Smooth muscle cell (in vitro differentiated cells): ENCODE data around the gene LPCAT3. TPM values are rescaled to one million over a fixed set of nuclear protein-coding genes. Genes with fewer than 3 reads are reported as not detected.

Experiments used
- DNase-seq: peaks from one replicate; lab custom pipeline; 2025; ENCODE audit not compliant: unreplicated experiment; lab: John Stamatoyannopoulos, UW
- H2AFZ ChIP-seq: fragments of 200-600 bp; sonication (generic); 2 replicates; pipeline ENCODE4 v1.6.0; 2016; ENCODE audit warnings: antibody characterized with exemption, low read depth, mild to moderate bottlenecking
- H3F3A ChIP-seq: fragments of 200-600 bp; sonication (generic); 2 replicates; pipeline ENCODE4 v1.6.0; 2017; ENCODE audit warnings: antibody characterized with exemption, low read depth
- H3K27ac ChIP-seq: fragments of 200-600 bp; sonication (generic); 2 replicates; pipeline ENCODE4 v1.5.1; 2016; ENCODE audit warnings: low read depth, mild to moderate bottlenecking
- H3K27me3 ChIP-seq: fragments of 200-600 bp; sonication (generic); 2 replicates; pipeline ENCODE4 v1.6.1; 2016; ENCODE audit warnings: low read depth, mild to moderate bottlenecking
- H3K36me3 ChIP-seq: fragments of 200-600 bp; sonication (generic); 2 replicates; pipeline ENCODE4 v1.5.1; 2016; ENCODE audit warnings: low read depth
- H3K4me1 ChIP-seq: fragments of 200-600 bp; sonication (generic); 2 replicates; pipeline ENCODE4 v1.5.1; 2016; ENCODE audit warnings: low read depth
- H3K4me2 ChIP-seq: fragments of 200-600 bp; sonication (generic); 2 replicates; pipeline ENCODE4 v1.6.0; 2016; ENCODE audit warnings: mild to moderate bottlenecking
- H3K4me3 ChIP-seq: fragments of 200-600 bp; sonication (generic); 2 replicates; pipeline ENCODE4 v1.5.1; 2016; ENCODE audit warnings: mild to moderate bottlenecking
- H3K79me2 ChIP-seq: fragments of 200-600 bp; sonication (generic); 2 replicates; pipeline ENCODE4 v1.6.0; 2016; ENCODE audit warnings: low read depth, mild to moderate bottlenecking
- H3K9ac ChIP-seq: fragments of 200-600 bp; sonication (generic); 2 replicates; pipeline ENCODE4 v1.6.0; 2016; ENCODE audit warnings: low read depth
- H3K9me3 ChIP-seq: fragments of 200-600 bp; sonication (generic); replicated peaks from 2 replicates; pipeline ENCODE4 v1.5.1; 2016; ENCODE audit warnings: low read depth
- H4K20me1 ChIP-seq: fragments of 200-600 bp; sonication (generic); 2 replicates; pipeline ENCODE4 v1.6.0; 2016; ENCODE audit warnings: low read depth
- CTCF ChIP-seq: fragments of 200-600 bp; sonication (generic); IDR thresholded peaks from 2 replicates; pipeline ENCODE4 v1.5.1; 2017; ENCODE audit warnings: borderline replicate concordance, mild to moderate bottlenecking, antibody characterized with exemption; ENCODE audit not compliant: insufficient read depth, poor library complexity, severe bottlenecking
- WGBS: methylation state at CpG from one replicate; pipeline ENCODE4 v1.1.7; 2016; ENCODE audit warnings: low lambda C conversion rate; 5-methylcytosine and 5-hydroxymethylcytosine counted together
- polyA plus RNA-seq: library from polyadenylated mRNA; unstranded; fragments of >200 nt; fragmentation: Nextera tagmentation; extraction: Ambion mirVana; gene quantifications from 2 replicates; pipeline ENCODE4 v1.2.1, GENCODE V29; 2016
- total RNA-seq: library from RNA; depleted of rRNA; stranded (reverse); fragments of >200 nt; gene quantifications from 2 replicates; pipeline ENCODE4 v1.2.3, GENCODE V29; 2014

The LPCAT3 gene
- total and polyA plus RNA-seq, 2 experiments from 2014 or later, result 28.3 to 35.9 TPM

- TF ChIP-seq CTCF, result no peak
- Histone ChIP-seq H3K4me3 (no peak overlapping the region), H3K9ac (no peak overlapping the region), H3K4me2 (no peak overlapping the region), H3F3A (peaks cover 5% of the 10 kb centered on the region), H3K79me2 (no peaks in the 10 kb centered on the region), H4K20me1 (no peaks in the 10 kb centered on the region), H3K27ac (no peak overlapping the region), H3K27me3 (no peaks in the 10 kb centered on the region), H3K4me1 (peaks cover 4% of the 10 kb centered on the region), H3K36me3 (no peaks in the 10 kb centered on the region), H3K9me3 (no peaks in the 10 kb centered on the region), H2AFZ (no peak overlapping the region)
- 79% methylated on average over 27 of the region's 28 CpGs for WGBS
- no peak for DNase-seq
Measured at GRCh38 chr12:6956021-6956727, 62.1 kb downstream of the LPCAT3 start.

DNA sequence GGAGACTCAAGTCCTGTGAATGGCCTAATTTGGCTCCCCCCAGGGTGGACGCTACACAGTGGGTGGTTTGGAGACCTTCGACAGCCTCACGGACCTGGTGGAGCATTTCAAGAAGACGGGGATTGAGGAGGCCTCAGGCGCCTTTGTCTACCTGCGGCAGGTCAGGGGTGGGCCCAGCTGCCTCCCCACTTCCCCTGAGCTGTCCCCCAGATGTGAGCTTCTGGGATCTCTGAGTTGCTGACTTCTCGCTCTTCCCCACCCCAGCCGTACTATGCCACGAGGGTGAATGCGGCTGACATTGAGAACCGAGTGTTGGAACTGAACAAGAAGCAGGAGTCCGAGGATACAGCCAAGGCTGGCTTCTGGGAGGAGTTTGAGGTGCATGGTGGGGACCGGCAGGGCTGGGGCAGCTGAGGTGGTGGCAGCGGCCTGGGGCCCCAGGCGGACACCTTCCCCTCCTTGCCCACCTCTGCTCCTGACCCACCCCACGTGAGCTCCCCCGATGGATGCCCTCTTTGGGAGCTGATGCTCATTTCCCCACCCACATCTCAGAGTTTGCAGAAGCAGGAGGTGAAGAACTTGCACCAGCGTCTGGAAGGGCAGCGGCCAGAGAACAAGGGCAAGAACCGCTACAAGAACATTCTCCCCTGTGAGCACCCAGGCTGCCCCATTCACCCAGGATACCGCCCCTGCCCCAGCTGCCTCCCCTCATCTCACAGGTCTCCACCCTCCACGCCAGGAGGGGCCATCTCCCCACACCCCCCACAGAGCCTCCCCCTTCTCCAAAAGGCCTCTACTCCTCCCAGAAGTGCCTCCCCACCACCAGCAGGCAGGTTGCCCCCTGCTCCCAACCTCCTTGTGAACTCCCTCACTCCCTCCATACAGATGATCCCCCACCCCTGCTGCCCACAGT is 62.9 kb downstream of the LPCAT3 start:
- Histone ChIP-seq H3K4me3 (no peak overlapping the region), H2AFZ (no peak overlapping the region), H3K9me3 (no peaks in the 10 kb centered on the region), H3K79me2 (no peaks in the 10 kb centered on the region), H4K20me1 (no peaks in the 10 kb centered on the region), H3K4me1 (no peaks in the 10 kb centered on the region), H3K27me3 (no peaks in the 10 kb centered on the region), H3K9ac (no peak overlapping the region), H3K27ac (no peak overlapping the region), H3K36me3 (no peaks in the 10 kb centered on the region), H3K4me2 (no peak overlapping the region), H3F3A (no peaks in the 10 kb centered on the region)
- no peak for TF ChIP-seq CTCF
- 94% methylated on average over 16 of the region's 22 CpGs for WGBS
- DNase-seq, result no peak

DNA sequence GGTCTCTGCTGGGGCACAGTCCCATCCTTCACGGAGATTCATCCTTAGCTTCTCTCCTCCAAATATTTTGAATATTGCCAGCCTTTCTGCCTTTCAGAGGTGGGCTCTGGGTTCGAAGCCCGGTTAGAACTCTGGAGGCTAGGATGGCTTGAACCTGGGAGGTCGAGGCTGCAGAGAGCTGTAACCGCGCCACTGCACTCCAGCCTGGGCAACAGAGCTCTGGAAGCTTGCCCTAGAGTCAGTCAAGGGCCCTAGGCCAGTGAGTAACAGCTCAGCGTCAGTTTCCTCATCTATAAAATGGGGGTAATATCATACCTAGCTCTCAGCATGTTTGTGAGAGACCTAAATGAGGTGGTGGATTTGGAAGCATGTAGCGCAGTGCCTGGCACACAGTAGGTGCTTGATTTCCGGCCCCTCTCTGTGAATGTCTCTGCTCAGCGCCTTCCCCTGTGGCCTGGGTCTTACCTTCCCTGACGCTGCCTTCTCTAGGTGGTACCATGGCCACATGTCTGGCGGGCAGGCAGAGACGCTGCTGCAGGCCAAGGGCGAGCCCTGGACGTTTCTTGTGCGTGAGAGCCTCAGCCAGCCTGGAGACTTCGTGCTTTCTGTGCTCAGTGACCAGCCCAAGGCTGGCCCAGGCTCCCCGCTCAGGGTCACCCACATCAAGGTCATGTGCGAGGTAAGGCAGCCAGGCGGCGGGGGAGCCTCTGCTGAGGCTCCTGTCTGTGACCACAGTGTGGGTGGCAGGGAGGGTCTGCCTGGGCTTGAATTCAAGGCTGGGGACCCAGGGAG is 63.8 kb downstream of the LPCAT3 start:
- H3K4me2 ChIP-seq, result peak overlapping the region; percentile 48

More for the DNA sequence above, 63.8 kb downstream of the LPCAT3 start:
- DNase-seq, result no peak
- TF ChIP-seq CTCF, result no peak
- Histone ChIP-seq H3K4me1 (no peaks in the 10 kb centered on the region), H2AFZ (no peak overlapping the region), H3K27me3 (no peaks in the 10 kb centered on the region), H3K27ac (no peak overlapping the region), H3K79me2 (no peaks in the 10 kb centered on the region), H3F3A (no peaks in the 10 kb centered on the region), H4K20me1 (no peaks in the 10 kb centered on the region), H3K9ac (no peak overlapping the region), H3K9me3 (no peaks in the 10 kb centered on the region), H3K36me3 (no peaks in the 10 kb centered on the region), H3K4me3 (no peak overlapping the region)
- 93% methylated on average over 21 of the region's 21 CpGs for WGBS
